ENCODE data around the gene PSTK.

The PSTK gene

GRCh38 chr10:123019264-123019663 lies 39.1 kb downstream of the PSTK start:
- DNase-seq (ENCODE audit: low read depth in 1 of 2, low spot score in 1 of 2) = no peak

GRCh38 chr10:123019941-123020703 lies 39.9 kb downstream of the PSTK start:
- no peak for DNase-seq (ENCODE audit: low read depth in 1 of 2, low spot score in 1 of 2)

DNA sequence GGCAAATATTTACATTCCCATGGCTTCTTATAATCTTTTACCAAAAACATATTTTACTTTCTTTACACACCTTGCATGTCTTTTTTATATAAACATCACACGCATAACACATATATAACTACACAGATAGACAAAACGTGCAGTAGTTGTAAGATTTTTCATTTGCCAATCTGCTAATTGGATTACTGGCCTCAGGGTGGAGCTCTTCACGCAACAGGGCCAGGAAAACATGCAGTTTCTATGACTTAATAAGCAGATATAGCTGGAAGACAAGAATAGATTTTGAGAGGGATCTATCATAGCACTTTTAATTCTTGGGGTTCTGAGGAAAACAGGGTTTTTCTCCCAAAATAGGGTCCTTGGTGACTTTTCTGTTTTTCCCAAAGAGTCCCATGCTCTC lies 41.3 kb downstream of the PSTK start:
- DNase-seq (ENCODE audit: low read depth in 1 of 2, low spot score in 1 of 2) = no peak

DNA sequence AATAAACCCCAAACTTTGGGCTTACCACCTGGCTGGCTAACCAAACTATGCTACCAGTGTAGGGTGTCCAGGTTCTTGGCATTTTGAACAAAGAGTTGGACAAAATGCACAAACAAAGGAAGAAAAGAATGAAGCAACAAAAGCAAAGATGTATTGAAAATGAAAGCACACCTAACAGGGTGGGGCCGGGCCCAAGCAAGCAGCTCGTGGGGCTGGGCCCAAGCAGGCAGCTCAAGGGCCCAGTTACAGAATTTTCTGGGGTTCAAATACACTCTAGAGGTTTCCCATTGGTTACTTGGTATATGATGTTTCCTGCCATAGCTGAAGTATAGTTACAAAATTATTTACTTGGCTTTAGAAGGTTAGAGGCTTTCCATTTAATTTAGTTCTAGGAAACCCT lies 44.3 kb downstream of the PSTK start:
- no peak for DNase-seq (ENCODE audit: low read depth in 1 of 2, low spot score in 1 of 2)

DNA sequence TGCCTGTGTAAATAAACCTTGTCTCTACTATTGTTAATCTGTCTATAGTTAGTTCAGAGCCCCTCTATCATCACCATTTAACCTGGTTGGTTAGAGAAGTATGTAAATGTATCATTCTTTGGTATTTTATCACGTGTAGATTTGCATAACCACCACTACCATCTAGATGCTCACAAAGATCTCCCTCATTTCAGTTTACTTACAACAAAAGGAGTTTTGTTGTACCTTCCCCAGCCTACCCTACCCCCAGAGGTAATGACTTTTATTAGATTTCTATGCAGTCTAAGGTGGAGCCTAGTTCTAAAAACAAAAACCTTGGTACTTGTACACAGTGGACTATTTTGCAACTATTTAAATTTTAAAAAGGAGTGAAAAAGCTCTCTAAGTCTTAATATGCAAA lies 46.1 kb downstream of the PSTK start:
- DNase-seq (ENCODE audit: low read depth in 1 of 2, low spot score in 1 of 2) = no peak

DNA sequence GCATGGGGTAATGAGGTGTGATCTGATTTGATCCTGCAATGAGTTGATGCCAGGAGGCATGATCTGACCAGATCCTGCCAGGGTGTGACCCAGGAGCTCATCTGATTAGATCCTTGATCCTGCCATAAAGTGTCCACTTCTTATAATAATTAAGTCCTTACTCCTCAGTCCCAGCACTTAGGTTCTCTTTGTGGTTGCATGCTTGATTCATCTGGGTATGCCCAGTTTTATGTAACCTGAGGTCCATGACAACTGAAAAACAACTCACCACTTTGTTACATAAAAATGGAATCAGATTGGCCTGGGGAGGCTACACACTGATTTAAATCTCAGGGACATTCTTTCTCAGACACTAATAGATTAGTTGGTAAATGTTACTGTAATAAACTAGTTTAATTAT lies 47.7 kb downstream of the PSTK start:
- no peak for DNase-seq (ENCODE audit: low read depth in 1 of 2, low spot score in 1 of 2)

DNA sequence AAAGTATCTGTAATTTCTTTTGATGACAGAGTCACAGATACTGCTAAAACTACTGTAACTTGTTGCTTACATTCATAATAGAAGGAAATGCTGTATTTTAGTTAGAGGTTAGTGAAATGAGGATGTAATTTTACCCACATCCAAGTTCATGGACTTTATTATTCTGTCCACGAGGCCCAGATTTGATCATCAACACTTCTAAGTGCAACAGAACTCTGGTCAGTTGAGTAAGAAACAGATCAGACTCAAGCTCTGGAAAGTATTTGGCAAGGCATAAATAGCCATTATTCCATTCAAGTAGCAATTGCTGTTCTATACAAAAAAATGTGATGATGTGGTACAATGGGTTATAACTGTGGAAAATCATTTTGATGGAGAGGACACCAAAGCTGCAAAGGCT lies 50.9 kb downstream of the PSTK start:
- no peak for DNase-seq (ENCODE audit: low read depth in 1 of 2, low spot score in 1 of 2)

- DNase-seq (ENCODE audit: low read depth in 1 of 2, low spot score in 1 of 2) = no peak
Measured at GRCh38 chr10:123034332-123034731, 54.1 kb downstream of the PSTK start.

- no peak for DNase-seq (ENCODE audit: low read depth in 1 of 2, low spot score in 1 of 2)
Measured at GRCh38 chr10:123035467-123036086, 55.4 kb downstream of the PSTK start.

- DNase-seq (ENCODE audit: low read depth in 1 of 2, low spot score in 1 of 2) = no peak
Measured at GRCh38 chr10:123038782-123039631, 58.8 kb downstream of the PSTK start.

DNA sequence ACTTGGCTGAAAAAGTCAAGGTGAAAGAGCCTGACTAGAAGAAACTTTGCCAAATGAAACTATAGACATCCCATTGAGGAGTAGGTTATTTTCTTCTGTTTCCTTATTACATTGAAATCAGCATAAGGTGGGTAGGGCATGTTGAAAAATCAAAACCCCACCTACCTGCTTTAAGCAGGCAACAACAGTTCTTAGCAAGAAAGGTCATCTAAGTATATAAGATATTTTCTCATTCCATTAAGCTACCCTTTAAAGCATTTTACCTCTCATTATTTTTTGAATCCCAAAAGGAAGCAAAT lies 59.4 kb downstream of the PSTK start:
- no peak for DNase-seq (ENCODE audit: low read depth in 1 of 2, low spot score in 1 of 2)
